Activated CD4-positive, alpha-beta T cell treated with anti-CD3 and anti-CD28 coated beads, Interleukin-2, amount 50 U/mL, for 24 hours (primary cell): ENCODE data around the gene HECTD4.
"Not testable (repeated sequence)": the region's sequence is repeated elsewhere in the genome, so short reads cannot be mapped to it uniquely, and the experiment has no call there.

ENCODE experiments used
- DNase-seq, 2 donors: peaks; one replicate each; pipeline ENCODE4 v3.0.0-alpha.2; 2020; ENCODE audit warnings: low read depth in 1 of 2, low spot score in 1 of 2

HECTD4 gene

GRCh38 chr12:112166051-112167015, 215.9 kb downstream of the HECTD4 start:
- DNase-seq = no peak

- no peak for DNase-seq
Measured at GRCh38 chr12:112165624-112166023, 216.6 kb downstream of the HECTD4 start.

GRCh38 chr12:112164011-112164660, 218.1 kb downstream of the HECTD4 start:
- no peak for DNase-seq

- DNase-seq = no peak
Measured at GRCh38 chr12:112163471-112163991, 218.7 kb downstream of the HECTD4 start.

GRCh38 chr12:112163056-112163455, 219.2 kb downstream of the HECTD4 start:
- DNase-seq = no peak

- DNase-seq = no peak
Measured at GRCh38 chr12:112162241-112162790, 219.9 kb downstream of the HECTD4 start.

- no peak for DNase-seq
Measured at GRCh38 chr12:112161711-112162110, 220.5 kb downstream of the HECTD4 start.

GRCh38 chr12:112160611-112161010, 221.6 kb downstream of the HECTD4 start:
- no peak for DNase-seq

- DNase-seq = no peak
Measured at GRCh38 chr12:112159146-112159541, 223.1 kb downstream of the HECTD4 start.

GRCh38 chr12:112158461-112159145, 223.6 kb downstream of the HECTD4 start:
- not testable (repeated sequence) for DNase-seq

- DNase-seq = no peak
Measured at GRCh38 chr12:112153893-112154219, 228.4 kb downstream of the HECTD4 start.

- DNase-seq = no peak
Measured at GRCh38 chr12:112153181-112153892, 228.9 kb downstream of the HECTD4 start.

GRCh38 chr12:112151766-112152541, 230.3 kb downstream of the HECTD4 start:
- DNase-seq = no peak

GRCh38 chr12:112149596-112149995, 232.6 kb downstream of the HECTD4 start:
- no peak for DNase-seq

GRCh38 chr12:112148031-112148513, 234.2 kb downstream of the HECTD4 start:
- DNase-seq = no peak

GRCh38 chr12:112146123-112146522, 236.1 kb downstream of the HECTD4 start:
- DNase-seq = no peak

- no peak for DNase-seq
Measured at GRCh38 chr12:112140728-112141127, 241.5 kb downstream of the HECTD4 start.

GRCh38 chr12:112134731-112135130, 247.5 kb downstream of the HECTD4 start:
- no peak for DNase-seq

- no peak for DNase-seq
Measured at GRCh38 chr12:112133418-112133817, 248.8 kb downstream of the HECTD4 start.

- DNase-seq = no peak
Measured at GRCh38 chr12:112131686-112132085, 250.5 kb downstream of the HECTD4 start.
